ENCODE results near the gene RAD51B.
"Not testable (repeated sequence)": the region's sequence is repeated elsewhere in the genome, so short reads cannot be mapped to it uniquely, and the experiment has no call there.

RAD51B gene

DNA sequence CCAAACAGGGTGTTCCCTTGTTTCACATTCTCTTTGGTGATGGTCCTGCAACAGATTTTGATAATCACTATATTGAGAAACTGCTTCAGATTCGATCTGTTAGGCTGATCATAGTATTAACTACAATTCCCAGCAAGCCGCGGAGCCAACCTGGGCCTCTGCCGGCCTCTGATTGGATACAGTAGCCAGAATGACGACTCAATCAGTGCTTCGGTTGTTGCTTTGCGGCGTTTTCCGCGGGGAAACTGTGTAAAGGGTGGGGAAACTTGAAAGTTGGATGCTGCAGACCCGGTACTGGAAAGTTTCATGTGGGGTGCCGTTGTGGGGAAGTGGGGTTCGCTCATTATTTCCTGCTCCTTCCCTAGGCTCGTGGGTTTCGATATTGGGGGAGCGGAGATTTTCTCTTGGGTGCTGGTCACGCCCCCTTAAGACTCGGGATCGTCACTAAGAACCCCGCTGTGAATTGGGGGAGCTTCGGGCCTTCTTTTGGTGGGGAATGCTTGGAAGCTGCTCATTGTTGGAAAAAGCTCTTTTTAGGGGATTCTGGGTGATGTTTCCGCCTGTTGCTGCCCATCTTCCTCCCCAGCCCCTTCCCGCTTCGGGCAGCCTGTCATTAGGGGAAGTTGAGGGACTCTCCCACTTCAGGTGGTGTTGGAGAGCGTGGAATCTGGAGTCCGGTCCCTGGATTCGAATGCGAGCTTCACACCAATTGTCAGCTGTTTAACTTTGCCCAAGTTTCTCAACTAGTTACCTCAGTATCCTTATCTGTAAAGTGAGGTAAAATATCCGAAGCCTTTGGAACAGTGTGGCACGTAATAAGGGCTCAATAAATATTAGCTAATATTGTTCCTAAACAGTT lies at the start of gene RAD51B:
Gene RAD51B (plus strand): TSS at position 217 of the 859 bp plus-strand sequence.
- peak; percentile 69 to 74 for DNase-seq (ENCODE audit: low read depth in 2 of 2)

DNA sequence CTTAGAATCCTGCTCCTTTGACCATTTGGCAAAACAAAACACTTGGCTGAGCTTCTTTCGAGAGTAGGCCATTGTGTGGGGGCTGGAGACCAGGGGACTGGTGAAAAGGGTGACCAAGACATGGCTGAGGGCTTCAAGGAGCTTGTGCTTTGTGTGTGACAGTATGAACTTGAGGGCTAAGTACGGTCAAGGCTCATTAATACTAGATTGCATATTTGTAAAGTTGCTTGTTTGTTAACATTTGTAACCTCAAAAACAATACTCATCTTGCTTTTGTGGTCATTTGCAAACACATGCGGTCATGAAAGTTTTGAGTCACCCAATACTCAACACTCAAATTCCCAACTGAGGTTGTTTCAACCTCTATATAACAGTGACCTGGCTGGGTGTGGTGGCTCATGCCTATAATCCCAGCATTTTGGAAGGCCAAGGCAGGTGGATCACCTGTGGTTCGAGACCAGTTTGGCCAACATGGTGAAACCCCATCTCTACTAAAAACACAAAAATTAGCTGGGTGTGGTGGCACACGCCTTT lies 45.7 kb upstream of the RAD51B start:
- no peak for DNase-seq (ENCODE audit: low read depth in 2 of 2)

DNA sequence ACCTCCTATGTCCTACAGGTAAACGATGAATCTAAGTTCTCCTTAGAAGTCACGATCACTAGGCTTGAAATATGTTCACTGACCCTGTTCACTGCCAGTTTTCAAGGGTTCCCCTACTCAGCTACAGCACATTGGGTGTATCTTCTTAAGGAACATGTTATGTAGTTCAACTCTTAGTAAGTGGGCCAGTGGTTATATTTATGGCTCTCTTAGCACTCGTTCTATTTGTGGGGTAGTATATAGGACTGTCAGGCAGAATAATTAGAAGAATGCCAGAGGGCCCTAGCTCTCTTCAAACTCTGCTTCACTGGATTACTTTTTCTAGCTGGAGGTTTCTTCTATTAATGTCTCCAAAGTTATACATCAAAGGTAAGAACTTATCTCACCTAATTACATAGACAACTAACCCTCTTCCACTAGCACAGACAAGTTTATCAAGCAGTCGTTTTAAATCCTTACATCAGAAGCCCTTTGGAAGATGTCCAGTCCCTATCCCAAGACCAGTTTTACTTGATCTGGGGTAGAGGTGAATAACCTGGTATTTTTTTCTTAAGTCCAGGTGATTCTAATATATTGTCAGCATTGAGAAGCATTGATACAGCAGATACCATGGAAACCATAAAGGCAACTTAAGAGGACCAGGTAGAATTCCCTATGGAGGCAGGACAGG lies 42.8 kb upstream of the RAD51B start:
- no peak for DNase-seq (ENCODE audit: low read depth in 2 of 2)

DNA sequence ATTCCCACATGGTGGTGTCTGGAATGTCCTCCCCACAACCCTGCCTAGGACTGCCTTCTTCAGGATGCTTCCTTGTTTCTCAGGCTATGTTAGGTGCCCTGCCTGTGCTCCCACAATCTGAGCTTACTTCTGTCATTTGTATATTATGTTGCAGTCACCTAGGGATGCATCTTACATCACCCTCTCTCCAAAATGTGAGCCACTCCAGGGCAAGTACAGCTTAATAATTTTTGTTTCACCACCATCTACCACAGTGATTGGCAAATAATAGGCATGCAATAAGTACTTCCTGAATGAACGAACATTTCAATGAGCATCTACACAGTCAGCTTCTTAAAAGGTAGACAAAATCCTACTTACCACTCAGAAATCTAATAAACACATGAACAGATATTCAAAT lies 40.8 kb upstream of the RAD51B start:
- DNase-seq (ENCODE audit: low read depth in 2 of 2) = no peak

DNA sequence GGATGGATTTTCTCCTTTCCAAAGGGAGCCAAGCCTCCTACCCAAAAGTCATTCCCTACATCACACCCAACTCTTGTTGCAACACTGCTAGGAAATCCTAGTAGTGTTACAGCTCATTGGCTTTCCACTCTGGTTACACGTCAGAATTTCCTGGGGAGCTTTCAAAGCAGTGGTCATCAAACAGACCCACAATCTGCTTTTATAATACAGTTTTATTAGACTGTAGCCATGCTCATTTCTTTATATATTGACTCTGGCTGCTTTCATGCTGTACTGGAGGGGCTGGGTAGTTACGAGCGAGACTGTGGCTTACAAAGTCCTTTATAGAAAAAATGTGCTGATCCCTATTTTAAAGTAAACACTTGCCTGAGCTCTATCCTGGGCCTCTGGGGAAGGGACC lies 37.5 kb upstream of the RAD51B start:
- no peak for DNase-seq (ENCODE audit: low read depth in 2 of 2)

DNA sequence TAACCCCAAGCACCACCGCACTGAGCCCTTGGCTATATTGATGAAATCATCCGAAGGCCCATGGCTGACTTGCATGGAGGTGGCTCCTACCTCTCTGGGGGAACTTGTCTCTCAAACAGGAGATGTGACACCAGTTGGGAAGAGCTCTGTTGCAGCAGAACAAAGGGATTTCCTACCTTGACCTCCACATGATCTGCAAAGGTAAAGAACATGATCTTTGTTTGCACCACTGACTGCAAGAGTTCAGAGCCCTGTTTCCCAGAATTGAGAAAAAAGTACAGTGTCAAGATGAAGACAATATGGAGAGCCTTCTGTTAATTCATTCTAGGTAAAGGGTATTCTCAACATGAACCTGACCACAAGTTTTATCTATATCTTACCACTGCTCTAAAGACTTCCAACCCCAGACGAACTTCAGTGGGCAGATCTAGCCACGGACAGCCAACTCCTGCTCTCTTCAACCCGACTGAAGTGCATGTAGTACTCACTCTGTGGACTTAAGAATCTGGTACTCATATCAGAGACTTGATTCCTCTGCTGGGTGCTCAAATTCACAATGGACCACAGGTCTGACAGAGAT lies 35.2 kb upstream of the RAD51B start:
- no peak for DNase-seq (ENCODE audit: low read depth in 2 of 2)

DNA sequence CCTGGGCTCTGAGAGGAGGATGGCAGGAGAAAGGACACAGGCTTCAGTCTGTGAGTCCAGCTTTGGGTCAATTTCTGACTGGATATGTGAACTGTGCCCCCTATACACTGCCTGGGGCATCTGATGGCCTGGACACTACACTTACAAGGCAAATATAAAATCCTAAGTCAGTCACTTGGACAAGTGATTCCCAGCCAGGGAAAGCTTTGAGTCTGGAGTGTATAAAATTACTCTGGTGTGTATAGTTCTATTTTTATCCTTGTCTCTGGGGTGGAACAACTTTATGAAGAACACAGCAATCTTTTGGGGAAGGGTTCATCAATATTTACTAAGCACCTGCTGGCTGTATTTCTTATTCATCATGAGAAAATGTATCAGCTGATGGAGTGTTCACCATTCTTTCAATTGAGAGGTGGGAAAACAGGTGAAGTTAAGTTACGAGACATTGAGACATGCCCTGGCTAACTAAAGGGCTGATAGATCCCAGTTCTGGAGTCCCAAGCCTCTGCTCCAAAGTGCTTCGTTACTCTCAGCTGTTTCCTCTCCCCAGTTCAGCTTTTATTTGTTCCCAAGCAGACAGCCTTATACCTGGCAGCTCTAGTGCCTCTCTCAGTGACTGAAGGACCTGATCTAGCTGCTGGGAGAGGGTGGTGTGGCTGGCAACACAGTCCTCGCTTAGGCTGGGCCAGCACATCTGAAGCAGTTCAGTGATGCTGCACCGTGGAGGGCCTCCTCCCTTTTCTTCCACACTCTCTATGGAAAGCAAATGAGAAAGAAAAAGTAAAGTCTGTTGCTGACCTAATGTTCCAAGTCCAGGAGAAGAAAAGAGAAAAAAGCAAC lies 34.1 kb upstream of the RAD51B start:
- no peak for DNase-seq (ENCODE audit: low read depth in 2 of 2)

DNA sequence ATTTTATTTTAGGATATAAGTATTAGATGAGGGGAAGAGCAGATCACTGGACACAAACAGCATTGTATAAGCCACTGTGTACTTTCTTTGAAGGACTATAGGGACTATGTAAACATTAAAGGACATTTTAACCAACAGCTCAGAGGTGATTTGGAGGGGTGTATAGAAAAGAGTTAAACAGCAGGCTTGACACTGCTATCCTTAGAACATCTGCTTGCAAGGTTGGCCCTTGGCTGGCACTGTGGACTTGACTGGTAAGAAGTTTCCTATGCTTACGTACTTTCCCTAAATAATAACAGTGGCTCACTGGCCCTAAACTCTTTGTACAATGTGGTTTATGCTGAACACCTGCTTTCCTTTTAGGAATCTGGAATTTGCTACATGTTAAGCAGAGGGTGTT lies 31.9 kb upstream of the RAD51B start:
- DNase-seq (ENCODE audit: low read depth in 2 of 2) = no peak

DNA sequence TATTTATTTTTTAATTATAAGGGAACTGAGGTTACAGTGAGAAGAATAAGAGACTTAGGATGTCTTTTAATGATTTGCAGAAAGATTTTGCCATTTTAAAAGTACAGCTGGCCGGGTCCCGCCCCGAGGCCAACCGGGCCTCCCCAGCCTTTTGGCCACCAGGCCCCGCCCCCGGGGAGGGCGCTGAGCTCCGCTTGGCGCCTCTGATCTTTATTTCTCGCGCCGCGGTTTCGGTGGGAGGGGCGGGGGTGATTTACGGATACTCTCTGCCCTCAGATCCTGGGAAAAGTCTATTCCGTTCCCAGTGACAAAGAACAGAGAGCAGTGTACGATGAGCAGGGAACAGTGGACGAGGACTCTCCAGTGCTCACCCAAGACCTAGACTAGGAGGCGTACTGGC lies 20.8 kb upstream of the RAD51B start:
- no peak for DNase-seq (ENCODE audit: low read depth in 2 of 2)

DNA sequence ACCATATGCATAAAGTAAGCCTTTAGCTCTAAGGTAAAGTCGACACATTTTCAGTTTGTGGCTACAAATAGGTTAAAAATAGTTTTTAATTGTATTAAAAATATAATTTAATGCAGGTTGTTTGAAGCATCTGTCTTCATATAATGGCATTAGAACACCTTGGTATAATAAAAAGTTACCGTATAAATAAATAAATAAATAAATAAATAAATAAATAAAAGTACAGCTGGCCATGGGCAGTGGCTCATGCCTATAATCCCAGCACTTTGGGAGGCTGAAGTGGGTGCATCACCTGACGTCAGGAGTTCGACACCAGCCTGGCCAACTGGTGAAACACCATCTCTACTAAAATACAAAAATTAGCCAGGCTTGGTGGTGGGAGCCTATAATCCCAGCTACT lies 18.8 kb upstream of the RAD51B start:
- DNase-seq (ENCODE audit: low read depth in 2 of 2) = no peak

DNA sequence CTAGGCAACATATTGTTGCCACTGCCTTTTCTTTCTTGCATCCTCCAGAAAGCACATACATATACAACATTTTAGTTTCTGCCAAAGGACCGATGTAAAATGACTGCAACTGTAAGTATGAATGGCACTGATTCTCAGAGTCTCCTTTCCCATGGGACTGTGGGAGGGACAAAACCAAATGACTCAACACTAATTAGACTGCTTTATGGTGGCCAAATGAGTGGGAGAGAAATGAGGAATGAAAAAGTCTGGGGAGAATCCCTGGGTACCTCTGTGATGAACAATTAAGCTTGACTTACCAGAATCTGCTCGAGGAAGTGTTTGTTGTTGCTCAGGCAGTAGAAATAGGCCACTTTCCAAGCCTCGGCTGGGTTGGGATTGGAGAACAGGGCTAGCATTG lies 13.3 kb upstream of the RAD51B start:
- no peak for DNase-seq (ENCODE audit: low read depth in 2 of 2)

DNA sequence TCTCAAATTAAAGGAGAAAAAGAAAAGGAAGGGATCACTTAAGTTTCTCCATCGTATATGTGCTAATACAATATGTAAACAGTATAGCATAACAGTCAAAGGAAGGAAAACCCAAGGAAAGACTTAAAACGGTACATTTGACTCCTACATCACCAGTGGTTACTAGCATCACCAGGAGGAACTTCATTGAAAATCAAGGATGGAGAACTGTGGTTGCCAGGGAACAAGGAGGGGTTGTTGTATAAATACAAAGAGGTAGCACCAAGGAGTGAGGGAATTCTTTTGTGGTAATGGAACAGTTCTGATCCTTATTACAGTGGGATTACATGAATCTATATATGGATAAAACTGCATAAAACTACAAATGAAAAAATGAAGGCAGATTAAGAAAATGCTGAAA lies 4.8 kb upstream of the RAD51B start:
- DNase-seq (ENCODE audit: low read depth in 2 of 2) = no peak

DNA sequence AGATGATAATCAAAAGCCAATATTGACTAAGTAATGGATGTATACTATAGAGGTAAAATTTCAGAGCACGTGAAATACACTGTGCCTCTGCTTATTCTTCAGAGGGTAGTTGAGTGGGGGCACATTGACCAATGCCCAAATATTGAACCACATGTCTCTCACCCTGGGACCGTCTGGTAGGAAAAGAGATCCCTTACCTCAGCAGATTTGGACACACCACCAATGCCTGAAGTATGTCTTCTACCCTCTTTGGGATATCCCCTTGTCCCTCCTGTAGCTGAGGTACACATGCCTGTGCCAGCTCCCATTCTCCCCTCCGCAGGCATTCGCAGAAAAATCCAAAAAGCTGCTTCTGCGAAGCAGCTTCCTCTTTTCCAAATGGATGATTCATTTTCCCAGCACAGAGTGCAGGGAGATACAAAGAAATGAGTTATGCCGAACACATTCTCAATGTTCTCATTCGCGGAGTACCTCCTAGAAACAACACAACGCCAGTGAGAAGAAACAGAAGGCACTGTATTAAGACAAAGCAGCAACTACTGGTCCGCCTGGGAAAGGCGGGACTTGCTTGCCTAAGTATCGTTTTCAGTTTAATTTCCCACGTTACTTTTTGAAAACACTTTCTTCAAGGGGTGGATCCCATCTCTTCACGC lies 3.9 kb upstream of the RAD51B start:
- no peak for DNase-seq (ENCODE audit: low read depth in 2 of 2)

DNA sequence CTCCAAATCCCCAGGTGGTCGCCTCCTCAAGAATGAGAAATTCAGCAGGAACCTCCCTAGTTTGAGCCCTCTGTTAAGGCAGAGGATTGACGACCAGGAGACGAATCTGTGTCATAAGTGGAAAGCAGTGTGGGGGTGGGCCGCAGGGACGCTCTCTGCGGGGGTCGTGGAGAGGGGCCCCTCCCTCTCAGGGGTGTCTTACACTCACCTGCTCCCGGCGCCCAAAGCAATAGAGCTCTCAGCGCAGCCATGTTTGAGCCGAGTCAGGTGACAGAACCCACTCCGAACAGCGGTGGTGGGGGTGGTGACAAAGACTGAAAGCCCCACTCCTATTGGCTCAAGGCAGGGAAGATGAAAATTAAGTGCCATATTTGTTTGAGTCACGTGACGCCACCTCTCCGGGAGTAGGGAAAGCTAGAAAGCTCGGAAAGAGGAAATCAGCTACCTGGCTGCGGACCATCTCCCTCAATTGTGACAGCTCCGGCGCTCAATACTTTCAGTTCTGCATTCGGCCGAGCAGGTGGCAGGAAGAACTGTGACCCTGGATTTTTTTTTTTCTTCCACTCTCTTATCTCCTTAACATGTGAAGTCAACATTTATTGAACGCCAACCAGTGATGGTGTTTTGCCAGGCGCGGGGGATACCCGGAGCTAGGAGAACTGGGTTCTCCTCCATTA lies 3.1 kb upstream of the RAD51B start, which contains the start of gene ZFYVE26:
Gene ZFYVE26 (minus strand): TSS at position 265 of the 677 bp plus-strand sequence. CDS start 627 bp downstream, outside the sequence.
- DNase-seq (ENCODE audit: low read depth in 2 of 2) = peak; percentile 78

DNA sequence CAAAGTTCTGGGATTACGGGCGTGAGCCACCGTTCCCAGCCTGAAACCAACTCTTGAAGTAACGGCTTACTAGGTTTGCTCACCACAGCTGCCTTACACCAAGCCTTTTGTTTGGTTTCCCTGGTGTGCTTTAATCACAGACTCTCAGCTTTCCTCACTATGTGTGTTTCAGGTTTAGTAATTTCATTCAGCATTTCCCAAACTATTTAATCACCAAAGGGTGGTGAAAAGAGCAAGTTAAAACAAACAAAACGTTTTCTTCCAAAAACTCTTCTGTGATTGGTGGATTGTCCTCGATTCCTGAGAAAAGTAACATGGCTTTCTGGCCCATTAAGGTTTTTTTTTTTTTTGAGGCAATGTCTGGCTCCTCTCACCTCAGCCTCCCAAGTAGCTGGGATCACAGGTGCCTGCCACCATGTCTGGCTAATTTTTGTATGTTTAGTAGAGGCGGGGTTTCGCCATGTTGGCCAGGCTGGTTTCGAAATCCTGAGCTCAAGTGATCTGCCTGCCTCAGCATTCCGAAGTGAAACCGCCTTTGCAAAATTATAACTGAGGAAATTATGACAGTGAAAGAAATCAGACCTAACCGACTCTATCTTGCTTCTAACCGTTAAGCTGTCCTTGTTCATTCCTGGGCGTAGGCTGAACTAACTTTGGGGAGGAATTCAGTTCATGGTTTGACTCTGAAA lies 1.7 kb upstream of the RAD51B start:
- no peak for DNase-seq (ENCODE audit: low read depth in 2 of 2)

DNA sequence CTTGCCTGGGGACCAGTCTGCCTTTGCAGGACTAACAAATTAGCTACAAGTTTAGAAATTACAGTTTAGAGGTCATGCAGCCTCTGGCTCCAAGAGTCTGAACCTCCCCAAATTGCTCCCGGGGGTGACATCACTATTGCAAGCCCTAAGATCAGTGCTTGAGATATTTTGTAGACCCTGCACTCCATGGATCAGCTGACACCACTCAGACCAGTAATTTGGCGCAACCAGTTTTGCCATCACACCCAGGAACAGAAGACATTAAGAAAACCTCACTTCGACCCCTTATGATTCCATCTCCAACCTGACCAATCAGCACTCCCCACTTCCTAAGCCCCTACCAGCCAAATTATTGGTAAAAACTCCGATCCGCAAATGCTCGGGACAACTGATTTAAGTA lies 1.1 kb upstream of the RAD51B start:
- DNase-seq (ENCODE audit: low read depth in 2 of 2) = not testable (repeated sequence)

DNA sequence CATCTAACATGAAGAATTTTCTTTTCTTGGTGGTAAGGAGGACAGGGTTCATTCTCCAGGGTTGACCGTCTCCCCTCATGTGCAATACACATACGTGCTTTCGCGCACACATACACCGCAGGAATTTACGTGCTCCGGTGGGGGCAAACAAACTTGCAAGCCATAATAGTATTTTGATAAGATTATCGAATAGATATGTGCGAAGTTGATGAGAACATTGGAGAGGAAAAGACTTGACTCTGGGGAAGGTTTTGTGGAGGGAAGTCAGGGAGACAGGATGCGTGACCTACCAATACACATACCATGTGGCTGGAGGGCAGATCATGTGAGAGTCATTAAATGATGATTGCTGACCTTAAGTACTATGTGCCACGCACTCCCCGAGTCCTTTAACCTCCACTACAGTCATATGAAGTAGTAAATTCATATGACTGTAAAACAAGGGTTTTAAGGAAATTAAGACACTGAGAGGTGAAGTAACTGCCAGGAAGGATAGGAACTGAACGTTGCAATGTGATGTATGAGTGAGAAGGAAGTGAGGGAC lies 921 bp downstream of the RAD51B start:
- DNase-seq (ENCODE audit: low read depth in 2 of 2) = no peak

DNA sequence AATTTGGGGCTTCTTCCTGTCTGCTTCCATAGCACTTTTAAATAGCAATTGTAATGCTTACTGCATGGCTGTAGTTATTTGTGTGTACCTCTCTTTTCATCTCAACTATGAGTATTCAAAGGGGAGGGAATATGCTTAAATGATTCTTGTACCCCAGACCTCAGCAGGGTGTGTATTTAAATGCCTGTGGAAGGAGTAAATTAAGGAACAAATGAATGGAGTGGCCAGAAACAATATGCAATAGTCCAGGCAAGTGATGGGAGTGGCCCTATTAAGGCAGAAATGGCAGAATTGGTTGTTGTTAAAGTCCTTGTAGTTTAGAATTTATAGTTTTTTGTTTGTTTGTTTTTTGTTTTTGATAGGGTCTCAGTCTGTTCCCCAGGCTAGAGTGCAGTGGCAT lies 1.5 kb downstream of the RAD51B start:
- DNase-seq (ENCODE audit: low read depth in 2 of 2) = no peak

DNA sequence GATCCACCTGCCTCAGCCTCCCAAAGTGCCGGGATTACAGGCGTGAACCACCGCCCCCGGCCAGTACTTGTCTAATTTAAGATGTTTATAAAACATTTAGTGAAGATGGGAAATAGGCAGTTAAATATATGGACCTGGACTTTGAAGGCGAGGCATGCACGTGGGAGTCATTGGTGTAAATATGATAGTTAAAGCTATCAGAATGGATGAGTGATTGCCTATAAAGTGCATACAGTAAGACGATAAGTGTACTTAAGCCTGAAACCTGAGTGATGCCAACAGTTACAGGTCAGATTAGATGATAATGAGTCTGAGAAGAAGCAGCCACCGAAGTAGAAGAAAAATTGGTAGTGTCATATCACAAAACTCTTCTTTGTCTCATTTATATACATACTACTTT lies 11.5 kb downstream of the RAD51B start:
- DNase-seq (ENCODE audit: low read depth in 2 of 2) = no peak

DNA sequence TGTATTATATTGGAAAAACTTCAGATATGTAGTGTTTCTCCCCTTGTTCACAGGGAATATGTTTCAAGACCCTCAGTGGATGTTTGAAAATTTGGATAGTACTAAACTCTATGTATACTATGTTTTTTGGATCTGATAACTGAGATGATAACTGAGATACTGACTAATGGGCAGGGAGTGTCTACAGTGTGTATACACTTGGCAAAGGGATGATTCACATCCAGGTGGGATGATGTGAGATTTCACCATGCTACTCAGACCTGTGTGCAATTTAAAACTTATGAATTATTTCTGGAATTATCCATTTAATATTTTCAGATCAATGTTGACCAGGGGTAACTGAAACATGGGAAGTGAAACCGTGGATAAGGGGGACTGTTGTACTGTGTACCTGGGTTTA lies 13.8 kb downstream of the RAD51B start:
- DNase-seq (ENCODE audit: low read depth in 2 of 2) = no peak

Measured in stimulated activated CD8-positive, alpha-beta memory T cell treated with anti-CD3 and anti-CD28 coated beads, Interleukin-2, amount 100 ng/mL, for 48 hours (primary cell).